Activated naive CD4-positive, alpha-beta T cell treated with anti-CD3 and anti-CD28 coated beads, Interleukin-2, amount 50 U/mL, for 24 hours (primary cell): ENCODE data around the gene TCERG1L.
"Not testable (repeated sequence)": the region's sequence is repeated elsewhere in the genome, so short reads cannot be mapped to it uniquely, and the experiment has no call there.

ENCODE experiments used
- H3K27ac Mint-ChIP-seq: one replicate; pipeline ENCODE4 v1.8.0; 2021; ENCODE audit warnings: mild to moderate bottlenecking, mixed read lengths
- H3K27me3 Mint-ChIP-seq: one replicate; pipeline ENCODE4 v1.8.0; 2021; ENCODE audit warnings: mixed read lengths
- H3K36me3 Mint-ChIP-seq: one replicate; pipeline ENCODE4 v1.8.0; 2021; ENCODE audit warnings: mixed read lengths
- H3K4me1 Mint-ChIP-seq: one replicate; pipeline ENCODE4 v1.8.0; 2021; ENCODE audit warnings: mixed read lengths
- H3K4me3 Mint-ChIP-seq: one replicate; pipeline ENCODE4 v1.8.0; 2021; ENCODE audit warnings: mild to moderate bottlenecking, mixed read lengths
- H3K9me3 Mint-ChIP-seq: one replicate; pipeline ENCODE4 v1.8.0; 2021; ENCODE audit warnings: mixed read lengths

Gene TCERG1L

GRCh38 chr10:131322575-131322974 lies 11.1 kb upstream of the TCERG1L start:
- H3K36me3 Mint-ChIP-seq, H3K4me1 Mint-ChIP-seq, H3K9me3 Mint-ChIP-seq, H3K4me3 Mint-ChIP-seq, H3K27ac Mint-ChIP-seq: not testable (repeated sequence)
- peaks cover 12% of the 10 kb centered on the region for H3K27me3 Mint-ChIP-seq

DNA sequence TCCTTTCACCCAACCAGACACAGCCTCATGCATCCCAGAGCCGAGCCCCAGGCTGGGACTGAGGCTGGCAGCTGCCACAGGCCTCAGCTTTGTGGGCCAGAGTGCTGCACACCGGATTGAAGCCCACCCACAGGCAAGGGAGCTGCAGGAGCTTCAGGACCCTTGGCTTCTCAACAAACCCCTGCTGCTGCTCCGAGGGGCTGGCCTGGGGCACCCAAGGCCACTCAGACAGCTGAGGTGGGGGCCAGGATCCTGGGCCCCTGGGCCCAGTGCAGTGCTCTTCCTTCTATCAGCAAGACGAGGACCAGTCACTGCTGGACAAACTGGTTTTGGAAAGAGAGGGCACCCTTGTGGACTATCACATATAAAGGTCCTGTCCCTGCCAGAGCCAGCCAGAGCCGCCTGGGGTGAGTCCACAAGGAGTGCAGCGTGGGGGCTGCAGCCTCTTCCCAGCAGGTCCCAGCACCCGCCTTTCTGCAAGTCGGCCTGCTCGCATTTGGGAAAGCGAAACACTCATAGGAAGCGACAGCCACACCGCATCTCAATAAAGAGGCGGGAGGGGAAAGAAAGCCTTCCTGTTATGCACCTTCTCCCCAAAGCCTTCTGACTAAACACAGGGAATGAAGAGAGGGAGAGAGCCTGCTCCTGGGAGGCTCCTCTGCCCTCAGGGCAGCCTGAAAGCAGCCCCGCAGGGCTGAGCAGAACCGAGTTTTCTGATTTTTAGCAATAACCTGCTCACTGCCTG lies 9.5 kb upstream of the TCERG1L start:
- H3K36me3 Mint-ChIP-seq = peaks cover 2% of the 10 kb centered on the region
- H3K9me3 Mint-ChIP-seq = no peaks in the 10 kb centered on the region
- H3K27ac Mint-ChIP-seq = no peak overlapping the region
- H3K4me3 Mint-ChIP-seq = no peak overlapping the region
- H3K4me1 Mint-ChIP-seq = no peaks in the 10 kb centered on the region
- peaks cover 16% of the 10 kb centered on the region for H3K27me3 Mint-ChIP-seq

DNA sequence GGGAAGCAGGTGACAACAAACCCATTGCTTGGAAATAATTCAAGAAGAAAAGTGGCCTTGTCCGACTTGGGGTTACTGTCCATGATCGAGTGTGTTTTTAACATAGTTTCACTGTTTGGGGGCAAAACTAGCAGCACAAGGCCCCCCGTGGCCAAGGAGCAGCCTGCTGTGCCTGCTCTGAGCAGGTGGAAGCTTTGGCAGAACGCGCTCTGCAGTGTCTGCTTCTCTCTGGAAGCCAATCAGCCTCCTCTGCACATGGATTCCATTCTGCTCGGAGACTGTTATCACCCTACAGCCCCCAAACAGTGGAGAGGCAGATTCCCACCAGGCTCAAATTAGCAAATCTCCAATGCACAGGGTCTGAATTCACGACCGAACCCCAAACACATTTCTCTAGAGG lies 7.3 kb upstream of the TCERG1L start:
- H3K36me3 Mint-ChIP-seq = peaks cover 2% of the 10 kb centered on the region
- H3K4me3 Mint-ChIP-seq = no peak overlapping the region
- H3K9me3 Mint-ChIP-seq = no peaks in the 10 kb centered on the region
- no peak overlapping the region for H3K27ac Mint-ChIP-seq
- H3K27me3 Mint-ChIP-seq = peaks cover 24% of the 10 kb centered on the region
- H3K4me1 Mint-ChIP-seq = no peaks in the 10 kb centered on the region

DNA sequence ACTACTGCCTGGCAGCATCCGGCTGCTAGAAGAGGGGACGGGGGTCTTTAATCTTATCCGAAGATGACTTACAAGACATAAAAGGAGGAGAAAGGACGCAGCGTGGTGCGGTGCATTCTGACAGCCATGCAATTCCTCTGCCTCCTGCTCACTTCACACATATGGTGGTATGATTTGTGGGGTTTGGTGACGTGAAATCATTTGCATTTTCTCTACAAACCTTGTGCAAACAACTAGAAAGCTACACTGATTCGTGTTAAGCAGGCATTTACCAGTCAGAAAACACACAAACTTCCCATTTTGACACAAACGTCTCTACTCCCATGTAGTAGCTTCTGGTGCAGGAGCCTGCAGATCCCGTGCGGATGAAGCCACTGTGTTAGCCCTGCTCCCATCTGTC lies 6.8 kb upstream of the TCERG1L start:
- H3K27ac Mint-ChIP-seq = no peak overlapping the region
- peaks cover 24% of the 10 kb centered on the region for H3K27me3 Mint-ChIP-seq

GRCh38 chr10:131316321-131317075 lies 5.0 kb upstream of the TCERG1L start:
- H3K9me3 Mint-ChIP-seq = no peaks in the 10 kb centered on the region
- no peak overlapping the region for H3K4me3 Mint-ChIP-seq
- no peak overlapping the region for H3K27ac Mint-ChIP-seq
- peaks cover 5% of the 10 kb centered on the region for H3K4me1 Mint-ChIP-seq
- peaks cover 23% of the 10 kb centered on the region for H3K27me3 Mint-ChIP-seq
- H3K36me3 Mint-ChIP-seq = peaks cover 2% of the 10 kb centered on the region

More for the DNA sequence above, 6.8 kb upstream of the TCERG1L start:
- no peaks in the 10 kb centered on the region for H3K9me3 Mint-ChIP-seq
- H3K4me3 Mint-ChIP-seq = no peak overlapping the region
- H3K36me3 Mint-ChIP-seq = peaks cover 2% of the 10 kb centered on the region
- H3K4me1 Mint-ChIP-seq = no peaks in the 10 kb centered on the region

DNA sequence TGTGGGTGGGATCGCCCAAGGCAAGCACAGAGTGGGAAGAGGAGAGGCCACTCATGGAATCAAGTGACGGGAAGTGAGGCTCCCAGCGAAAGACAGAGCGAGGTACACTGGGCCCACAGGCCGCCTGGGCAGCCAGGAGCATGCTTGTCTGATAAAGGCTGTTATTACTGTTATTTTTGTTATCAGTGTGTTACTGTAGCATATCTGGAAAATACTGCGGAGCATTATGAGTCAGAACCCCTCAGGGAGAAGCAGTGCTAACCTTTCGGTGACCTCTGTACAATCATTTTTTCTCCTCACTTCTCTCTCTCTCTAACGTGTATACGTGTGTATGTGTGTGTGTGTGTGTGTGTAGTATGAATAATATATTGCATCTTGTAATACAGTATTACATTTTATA lies 3.8 kb upstream of the TCERG1L start:
- peaks cover 5% of the 10 kb centered on the region for H3K4me1 Mint-ChIP-seq
- H3K36me3 Mint-ChIP-seq = peaks cover 2% of the 10 kb centered on the region
- H3K9me3 Mint-ChIP-seq = no peaks in the 10 kb centered on the region
- peaks cover 25% of the 10 kb centered on the region for H3K27me3 Mint-ChIP-seq
- H3K4me3 Mint-ChIP-seq = no peak overlapping the region
- H3K27ac Mint-ChIP-seq = no peak overlapping the region

DNA sequence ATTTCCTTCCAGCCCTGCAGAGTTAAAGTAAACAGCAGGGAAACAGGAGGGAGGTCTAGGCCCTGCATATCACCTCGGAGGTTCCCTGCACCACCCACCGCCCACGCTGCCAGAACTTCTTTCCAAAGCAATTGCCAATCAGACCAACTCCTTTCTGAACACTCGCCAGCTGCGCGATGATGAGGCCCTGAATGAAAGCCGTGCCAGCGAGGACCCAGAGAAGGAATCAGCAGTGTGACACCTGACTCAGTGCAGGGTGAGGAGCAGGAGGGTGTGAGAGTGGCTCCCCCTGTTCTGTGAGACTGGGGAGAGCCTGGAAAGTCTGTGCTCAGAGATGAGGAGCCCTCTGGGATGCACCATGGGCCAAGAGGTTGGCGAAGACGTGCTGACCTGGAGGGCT lies 3.3 kb upstream of the TCERG1L start:
- peaks cover 25% of the 10 kb centered on the region for H3K27me3 Mint-ChIP-seq
- peaks cover 2% of the 10 kb centered on the region for H3K36me3 Mint-ChIP-seq
- peaks cover 5% of the 10 kb centered on the region for H3K4me1 Mint-ChIP-seq
- no peak overlapping the region for H3K4me3 Mint-ChIP-seq
- H3K27ac Mint-ChIP-seq = no peak overlapping the region
- H3K9me3 Mint-ChIP-seq = no peaks in the 10 kb centered on the region

DNA sequence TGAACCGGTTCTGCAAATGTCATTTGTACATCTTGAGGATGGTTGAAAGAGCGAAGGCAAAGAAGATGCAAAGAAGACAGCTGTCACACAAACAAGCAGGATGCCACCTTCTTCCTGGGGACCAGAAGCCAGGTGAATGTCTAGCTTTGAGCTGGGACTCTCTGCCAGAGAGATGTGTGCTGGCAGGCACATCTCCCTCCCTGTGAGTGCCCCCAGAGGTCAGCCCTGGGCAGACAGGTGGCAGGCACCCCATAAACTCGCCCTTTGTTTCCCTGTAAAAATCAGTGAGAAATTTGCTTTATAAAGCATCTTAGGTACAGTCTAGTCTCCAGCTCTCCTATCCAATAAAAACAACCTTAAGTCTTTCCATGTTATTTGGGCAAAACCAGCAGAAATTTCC lies 2.6 kb upstream of the TCERG1L start:
- peaks cover 25% of the 10 kb centered on the region for H3K27me3 Mint-ChIP-seq
- peaks cover 2% of the 10 kb centered on the region for H3K36me3 Mint-ChIP-seq
- H3K27ac Mint-ChIP-seq = no peak overlapping the region
- no peak overlapping the region for H3K4me3 Mint-ChIP-seq
- peaks cover 5% of the 10 kb centered on the region for H3K4me1 Mint-ChIP-seq
- H3K9me3 Mint-ChIP-seq = no peaks in the 10 kb centered on the region

- Mint-ChIP-seq H3K4me3 (peak overlapping the region; percentile 70), H3K36me3 (peaks cover 2% of the 10 kb centered on the region), H3K27me3 (peaks cover 27% of the 10 kb centered on the region), H3K4me1 (peaks cover 5% of the 10 kb centered on the region), H3K27ac (no peak overlapping the region), H3K9me3 (no peaks in the 10 kb centered on the region)
These were observed 1.9 kb upstream of the TCERG1L start for GRCh38 chr10:131313377-131313776.

GRCh38 chr10:131312478-131312836 lies 936 bp upstream of the TCERG1L start:
- Mint-ChIP-seq H3K36me3 (peaks cover 2% of the 10 kb centered on the region), H3K27ac (no peak overlapping the region), H3K9me3 (no peaks in the 10 kb centered on the region), H3K4me1 (peaks cover 5% of the 10 kb centered on the region), H3K27me3 (peaks cover 35% of the 10 kb centered on the region), H3K4me3 (peak overlapping the region; percentile 15)

- Mint-ChIP-seq H3K4me1 (peaks cover 5% of the 10 kb centered on the region), H3K27me3 (peaks cover 31% of the 10 kb centered on the region), H3K27ac (no peak overlapping the region), H3K9me3 (no peaks in the 10 kb centered on the region), H3K36me3 (no peaks in the 10 kb centered on the region), H3K4me3 (no peak overlapping the region)
These were observed 190 bp downstream of the TCERG1L start for GRCh38 chr10:131311402-131311660.

- peaks cover 5% of the 10 kb centered on the region for H3K4me1 Mint-ChIP-seq
- H3K27ac Mint-ChIP-seq = no peak overlapping the region
- peaks cover 33% of the 10 kb centered on the region for H3K27me3 Mint-ChIP-seq
- H3K9me3 Mint-ChIP-seq = no peaks in the 10 kb centered on the region
- no peaks in the 10 kb centered on the region for H3K36me3 Mint-ChIP-seq
- peak overlapping the region; percentile 52 for H3K4me3 Mint-ChIP-seq
These were observed 745 bp downstream of the TCERG1L start for GRCh38 chr10:131310551-131311401.

GRCh38 chr10:131310142-131310541 lies 1.4 kb downstream of the TCERG1L start:
- Mint-ChIP-seq H3K27me3 (peaks cover 35% of the 10 kb centered on the region), H3K4me3 (peak overlapping the region; percentile 52), H3K9me3 (no peaks in the 10 kb centered on the region), H3K36me3 (no peaks in the 10 kb centered on the region), H3K4me1 (peaks cover 5% of the 10 kb centered on the region), H3K27ac (no peak overlapping the region)

DNA sequence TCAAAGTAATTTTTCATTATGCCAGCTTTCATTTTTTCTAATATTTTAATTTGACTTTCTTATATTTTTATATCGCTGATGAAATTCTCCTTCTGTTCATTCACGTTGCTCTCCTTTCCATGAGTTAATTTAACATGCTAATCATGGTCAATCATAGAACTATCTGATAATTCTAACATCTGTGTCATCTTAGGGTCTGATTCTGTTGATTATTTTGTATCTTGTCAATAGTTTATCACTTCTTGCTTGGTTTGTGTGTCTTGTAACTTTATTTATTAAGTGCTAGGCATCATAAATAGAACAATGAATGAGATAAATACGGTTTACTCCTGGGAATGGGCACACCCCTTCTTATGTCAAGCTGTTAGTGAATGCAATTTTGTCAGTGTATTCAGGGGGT lies 11.0 kb downstream of the TCERG1L start:
- H3K9me3 Mint-ChIP-seq = peaks cover 17% of the 10 kb centered on the region
- H3K4me3 Mint-ChIP-seq = no peak overlapping the region
- H3K4me1 Mint-ChIP-seq = no peaks in the 10 kb centered on the region
- no peaks in the 10 kb centered on the region for H3K36me3 Mint-ChIP-seq
- no peak overlapping the region for H3K27ac Mint-ChIP-seq
- H3K27me3 Mint-ChIP-seq = peaks cover 10% of the 10 kb centered on the region

DNA sequence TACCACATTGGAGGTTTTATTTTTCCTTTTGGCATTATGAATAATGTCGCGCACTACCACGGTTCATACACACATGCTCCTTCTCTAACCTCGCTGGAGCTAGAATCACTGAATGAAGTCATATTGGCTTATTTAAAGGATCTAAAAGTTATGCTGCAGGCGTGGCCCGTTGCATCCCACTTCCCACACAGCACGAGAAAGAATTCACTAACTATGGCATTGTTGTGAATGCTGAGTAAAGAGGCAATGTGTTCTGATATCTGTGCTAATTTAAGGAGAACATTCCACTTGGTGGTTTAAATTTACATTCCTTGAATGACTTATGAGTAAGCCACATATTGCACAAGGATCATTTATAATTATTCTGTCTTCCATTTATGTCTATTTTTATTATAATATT lies 20.7 kb downstream of the TCERG1L start:
- Mint-ChIP-seq H3K4me3 (no peak overlapping the region), H3K36me3 (no peaks in the 10 kb centered on the region), H3K4me1 (no peaks in the 10 kb centered on the region), H3K27me3 (no peaks in the 10 kb centered on the region), H3K27ac (no peak overlapping the region), H3K9me3 (no peaks in the 10 kb centered on the region)

DNA sequence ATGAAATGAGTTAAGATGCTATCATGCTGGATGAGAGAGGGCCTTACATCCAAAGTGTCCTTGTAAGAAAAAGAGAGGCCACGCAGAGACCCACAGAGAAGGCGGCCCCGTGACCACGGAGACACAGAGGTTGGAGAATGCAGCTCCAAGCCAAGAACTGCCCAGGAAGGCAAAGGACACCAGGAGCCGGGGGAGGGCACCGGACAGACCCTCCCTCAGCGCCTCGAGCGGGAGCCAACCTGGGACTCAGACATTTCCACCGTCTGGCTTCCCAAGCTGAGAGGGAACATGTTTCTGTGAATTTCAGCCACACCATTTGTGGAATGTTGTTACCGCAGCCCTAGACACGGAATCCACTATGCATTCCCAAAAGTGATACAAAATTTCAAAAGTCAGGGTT lies 22.9 kb downstream of the TCERG1L start:
- no peak overlapping the region for H3K27ac Mint-ChIP-seq
- H3K36me3 Mint-ChIP-seq = no peaks in the 10 kb centered on the region
- no peak overlapping the region for H3K4me3 Mint-ChIP-seq
- no peaks in the 10 kb centered on the region for H3K27me3 Mint-ChIP-seq
- no peaks in the 10 kb centered on the region for H3K9me3 Mint-ChIP-seq
- H3K4me1 Mint-ChIP-seq = no peaks in the 10 kb centered on the region
